Vagina (tissue), 2 donors: ENCODE results near the gene STARD13. TPM values are rescaled to one million over a fixed set of nuclear protein-coding genes. Genes with fewer than 3 reads are reported as not detected.

Experiments used
- DNase-seq, 2 donors: peaks; one replicate each; pipeline ENCODE4 v3.0.0-alpha.2; 2017; ENCODE audit errors: extremely low spot score in 2 of 2
- H3K27ac ChIP-seq: fragments of 200-600 bp; sonication (generic); one replicate; pipeline ENCODE4 v1.5.1; 2019
- H3K27me3 ChIP-seq: fragments of 200-600 bp; sonication (generic); one replicate; pipeline ENCODE4 v1.5.1; 2019
- H3K36me3 ChIP-seq, 2 donors: fragments of 200-600 bp; sonication (generic); one replicate each; pipeline ENCODE4 v1.5.1; 2017 to 2019
- H3K4me1 ChIP-seq: fragments of 200-600 bp; sonication (generic); one replicate; pipeline ENCODE4 v1.5.1; 2019
- H3K4me3 ChIP-seq, 2 donors: fragments of 200-600 bp; sonication (generic); 1 replicate in 1 of 2; 2 replicates in 1 of 2; pipeline ENCODE4 v1.5.1; 2016 to 2019
- H3K9me3 ChIP-seq: fragments of 200-600 bp; sonication (generic); one replicate; pipeline ENCODE4 v1.5.1; 2019
- POLR2A ChIP-seq, 2 donors: fragments of 450-650 bp; IDR thresholded peaks; one replicate each; pipeline ENCODE4 v1.6.1; 2017; ENCODE audit warnings: antibody characterized with exemption in 2 of 2, mild to moderate bottlenecking in 2 of 2, moderate library complexity in 2 of 2
- POLR2AphosphoS5 ChIP-seq, 2 donors: sonication (generic); formaldehyde crosslinking; IDR thresholded peaks; one replicate each; pipeline ENCODE4 v1.9.0; 2017; ENCODE audit warnings: antibody characterized with exemption in 2 of 2, mild to moderate bottlenecking in 2 of 2, low read depth in 1 of 2; ENCODE audit not compliant: insufficient read depth in 1 of 2
- intact Hi-C: fragments of 100-400 bp; cut with DNase I; formaldehyde crosslinking; loops from one replicate; pipeline ENCODE4 v1.15.1; 2023
- total RNA-seq: library from RNA; depleted of rRNA; stranded (reverse); fragments of >200 nt; gene quantifications from one replicate; pipeline ENCODE4 v1.2.3, GENCODE V29; 2016
- TF ChIP-seq, protein P1 (sequence below), 3 experiments: fragments of 450-650 bp in 2 of 3; fragments of 200-600 bp in 1 of 3; sonication (generic) in 1 of 3; IDR thresholded peaks; one replicate each; pipeline ENCODE4 v1.5.1; 2017 to 2019; ENCODE audit warnings: antibody characterized with exemption in 3 of 3, mild to moderate bottlenecking in 2 of 3, moderate library complexity in 2 of 3

The STARD13 gene
- total RNA-seq, 1 donor from 2014 or later: 33.1 TPM

DNA sequence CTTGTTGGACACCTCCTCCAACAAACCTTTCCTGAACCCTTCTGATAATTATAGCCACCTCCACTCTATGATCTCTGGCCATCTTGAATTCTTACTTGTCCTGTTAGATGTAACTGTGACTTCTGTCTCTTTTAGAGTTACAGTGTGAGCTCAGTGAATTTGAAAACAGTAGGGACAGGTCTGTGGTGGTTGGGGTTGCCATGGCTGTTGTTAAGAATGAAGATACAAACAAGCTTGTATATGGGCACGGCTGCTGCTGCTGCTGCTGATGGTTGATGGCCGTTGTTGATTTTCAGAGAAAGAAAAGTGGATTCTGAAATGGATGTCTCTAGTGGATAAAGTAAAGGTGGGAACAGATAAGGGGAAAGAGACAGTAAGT, 101.5 kb downstream of the STARD13 start:
- Histone ChIP-seq H3K9me3 (no peaks in the 10 kb centered on the region), H3K36me3 (no peaks in the 10 kb centered on the region), H3K4me1 (peaks cover 41% of the 10 kb centered on the region), H3K27ac (no peak overlapping the region), H3K27me3 (no peaks in the 10 kb centered on the region), H3K4me3 (no peak overlapping the region)
- intact Hi-C loops: no loop called here
- TF ChIP-seq, protein P1, sequence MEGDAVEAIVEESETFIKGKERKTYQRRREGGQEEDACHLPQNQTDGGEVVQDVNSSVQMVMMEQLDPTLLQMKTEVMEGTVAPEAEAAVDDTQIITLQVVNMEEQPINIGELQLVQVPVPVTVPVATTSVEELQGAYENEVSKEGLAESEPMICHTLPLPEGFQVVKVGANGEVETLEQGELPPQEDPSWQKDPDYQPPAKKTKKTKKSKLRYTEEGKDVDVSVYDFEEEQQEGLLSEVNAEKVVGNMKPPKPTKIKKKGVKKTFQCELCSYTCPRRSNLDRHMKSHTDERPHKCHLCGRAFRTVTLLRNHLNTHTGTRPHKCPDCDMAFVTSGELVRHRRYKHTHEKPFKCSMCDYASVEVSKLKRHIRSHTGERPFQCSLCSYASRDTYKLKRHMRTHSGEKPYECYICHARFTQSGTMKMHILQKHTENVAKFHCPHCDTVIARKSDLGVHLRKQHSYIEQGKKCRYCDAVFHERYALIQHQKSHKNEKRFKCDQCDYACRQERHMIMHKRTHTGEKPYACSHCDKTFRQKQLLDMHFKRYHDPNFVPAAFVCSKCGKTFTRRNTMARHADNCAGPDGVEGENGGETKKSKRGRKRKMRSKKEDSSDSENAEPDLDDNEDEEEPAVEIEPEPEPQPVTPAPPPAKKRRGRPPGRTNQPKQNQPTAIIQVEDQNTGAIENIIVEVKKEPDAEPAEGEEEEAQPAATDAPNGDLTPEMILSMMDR (IDR thresholded peaks at IDR 0.05): no peak
- TF ChIP-seq POLR2A (IDR thresholded peaks at IDR 0.05) (no peak), POLR2AphosphoS5 (IDR thresholded peaks at IDR 0.05; ENCODE audit: insufficient read depth in 1 of 2, low read depth in 1 of 2) (no peak)
- DNase-seq: no peak

DNA sequence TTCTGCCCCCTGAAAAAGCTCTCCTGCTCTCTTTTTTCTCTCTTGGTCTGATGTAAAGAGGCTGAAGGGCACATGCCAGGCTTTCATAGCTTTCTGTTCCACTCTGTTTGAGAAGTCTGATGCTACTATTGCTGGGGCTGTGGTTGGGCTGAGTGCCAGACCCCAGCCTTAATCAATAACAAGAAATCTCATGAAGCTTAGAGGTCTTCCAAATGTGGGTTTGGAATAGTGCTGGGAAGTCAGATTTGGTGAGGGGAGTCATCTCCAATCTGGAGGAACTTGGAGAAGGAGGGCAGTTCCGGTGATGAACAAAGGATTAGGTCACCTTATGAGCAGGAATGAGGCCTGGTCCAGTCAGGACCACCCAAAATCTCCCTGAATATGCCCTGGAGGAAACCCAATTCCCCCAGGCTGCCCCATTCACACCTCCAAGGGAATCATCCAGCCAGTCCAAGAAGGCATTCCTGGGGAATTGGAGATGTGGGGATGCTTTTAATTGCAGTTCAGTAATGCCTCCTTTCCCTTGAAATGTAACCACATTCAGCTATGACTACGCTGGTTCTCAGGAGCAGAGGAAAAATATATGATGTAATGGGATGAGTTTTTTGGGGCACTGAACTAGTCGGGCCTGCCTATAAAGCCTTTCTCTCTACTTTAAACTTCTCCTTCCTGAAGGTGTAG, 102.0 kb downstream of the STARD13 start:
- Histone ChIP-seq H3K27ac (peak overlapping the region; percentile 28), H3K4me3 (no peak overlapping the region), H3K9me3 (no peaks in the 10 kb centered on the region), H3K4me1 (peaks cover 46% of the 10 kb centered on the region), H3K36me3 (no peaks in the 10 kb centered on the region), H3K27me3 (no peaks in the 10 kb centered on the region)
- TF ChIP-seq POLR2AphosphoS5 (IDR thresholded peaks at IDR 0.05; ENCODE audit: insufficient read depth in 1 of 2, low read depth in 1 of 2): no peak
- no peak for TF ChIP-seq POLR2A (IDR thresholded peaks at IDR 0.05)
- TF ChIP-seq, protein P1 (IDR thresholded peaks at IDR 0.05): no peak
- no peak for DNase-seq
- intact Hi-C loops: no loop called here

DNA sequence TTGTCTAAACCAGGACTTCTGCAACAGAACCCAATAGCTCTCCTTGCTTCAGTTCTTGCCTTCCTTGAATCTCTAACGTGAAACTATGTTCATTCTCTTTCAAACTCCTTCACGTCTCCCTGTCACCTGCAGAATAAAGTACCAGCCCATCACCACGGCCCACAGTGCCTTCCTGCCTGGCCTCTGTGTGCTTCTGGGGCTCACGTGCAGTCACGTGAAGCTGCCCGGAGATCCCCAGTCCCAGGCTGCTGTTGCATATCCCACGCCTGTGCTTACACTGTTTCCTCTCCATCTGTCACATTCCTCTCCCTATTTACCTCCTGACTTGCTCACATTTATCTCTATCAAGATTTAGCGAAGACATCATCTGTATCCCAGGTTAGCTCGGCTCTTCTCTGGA, 102.8 kb downstream of the STARD13 start:
- Histone ChIP-seq H3K27me3 (no peaks in the 10 kb centered on the region), H3K27ac (no peak overlapping the region), H3K9me3 (no peaks in the 10 kb centered on the region), H3K4me1 (peaks cover 48% of the 10 kb centered on the region), H3K36me3 (no peaks in the 10 kb centered on the region), H3K4me3 (no peak overlapping the region)
- no peak for DNase-seq
- intact Hi-C loops: no loop called here
- no peak for TF ChIP-seq POLR2A (IDR thresholded peaks at IDR 0.05)
- TF ChIP-seq, protein P1 (IDR thresholded peaks at IDR 0.05): no peak
- no peak for TF ChIP-seq POLR2AphosphoS5 (IDR thresholded peaks at IDR 0.05; ENCODE audit: insufficient read depth in 1 of 2, low read depth in 1 of 2)

DNA sequence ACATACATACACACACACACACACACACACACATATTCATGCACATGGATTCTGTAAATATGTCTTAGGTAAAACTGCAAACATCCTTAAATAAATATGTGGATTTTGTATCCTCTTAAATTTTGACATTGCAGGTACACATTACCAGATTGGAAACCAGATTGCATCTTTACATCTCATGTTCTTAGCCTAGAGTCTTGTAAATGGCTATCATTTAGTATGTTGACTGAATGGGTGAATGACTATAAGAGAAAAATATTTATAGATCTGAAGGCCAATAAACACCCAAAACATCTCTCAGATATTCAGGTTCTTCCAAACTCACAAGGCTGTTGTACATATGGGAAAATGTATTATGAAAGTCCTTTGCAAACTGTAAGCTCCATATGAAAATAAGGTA, 104.3 kb downstream of the STARD13 start:
- H3K4me3 ChIP-seq: no peak overlapping the region
- H3K4me1 ChIP-seq: peaks cover 39% of the 10 kb centered on the region

More for the DNA sequence above, 104.3 kb downstream of the STARD13 start:
- intact Hi-C loops: no loop called here
- Histone ChIP-seq H3K9me3 (no peaks in the 10 kb centered on the region), H3K27ac (peak overlapping the region; percentile 21), H3K36me3 (no peaks in the 10 kb centered on the region), H3K27me3 (no peaks in the 10 kb centered on the region)
- no peak for DNase-seq
- TF ChIP-seq POLR2AphosphoS5 (IDR thresholded peaks at IDR 0.05; ENCODE audit: insufficient read depth in 1 of 2, low read depth in 1 of 2) (no peak), POLR2A (IDR thresholded peaks at IDR 0.05) (no peak)
- TF ChIP-seq, protein P1 (IDR thresholded peaks at IDR 0.05): no peak
